ENCODE measurements around the gene ABCB11.
"Not testable (repeated sequence)": the region's sequence is repeated elsewhere in the genome, so short reads cannot be mapped to it uniquely, and the experiment has no call there.

Gene ABCB11

GRCh38 chr2:169031202-169031601 is at the start of gene ABCB11:
TSS of gene ABCB11 (minus strand) at chr2:169031324. CDS start at chr2:169018125, 13,199 bp downstream.
- DNase-seq = no peak

- DNase-seq = no peak
These were observed 49.3 kb upstream of the ABCB11 start for GRCh38 chr2:169080250-169081069.

DNA sequence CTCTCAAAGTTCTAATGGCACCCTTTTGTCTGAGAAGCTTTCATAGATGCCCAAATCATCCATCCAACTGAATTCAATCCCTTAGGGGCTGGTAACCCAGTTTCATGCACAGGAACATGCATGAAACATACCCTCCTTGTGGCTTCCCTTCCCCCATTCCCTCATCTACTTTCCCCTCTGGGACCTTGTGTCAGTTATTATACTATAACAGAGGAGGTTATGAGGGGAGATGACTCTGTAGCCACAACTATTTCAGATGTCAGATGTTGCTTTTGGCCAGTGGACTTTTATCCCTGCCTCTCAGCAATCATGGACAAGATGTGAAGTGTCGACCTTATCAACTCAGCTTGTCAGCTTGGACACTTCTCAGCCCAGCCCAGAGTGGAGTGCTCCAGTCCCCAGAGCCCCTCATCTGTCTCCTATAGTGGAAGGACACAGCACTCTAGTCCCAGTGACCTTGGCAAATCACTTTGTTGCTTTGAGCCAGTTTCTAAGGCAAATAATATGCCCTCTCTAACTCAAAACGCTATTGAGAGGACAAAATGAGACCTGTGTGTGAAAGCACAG is 46.6 kb upstream of the ABCB11 start:
- DNase-seq = no peak

- no peak for DNase-seq
These were observed 43.0 kb upstream of the ABCB11 start for GRCh38 chr2:169073963-169074751.

DNA sequence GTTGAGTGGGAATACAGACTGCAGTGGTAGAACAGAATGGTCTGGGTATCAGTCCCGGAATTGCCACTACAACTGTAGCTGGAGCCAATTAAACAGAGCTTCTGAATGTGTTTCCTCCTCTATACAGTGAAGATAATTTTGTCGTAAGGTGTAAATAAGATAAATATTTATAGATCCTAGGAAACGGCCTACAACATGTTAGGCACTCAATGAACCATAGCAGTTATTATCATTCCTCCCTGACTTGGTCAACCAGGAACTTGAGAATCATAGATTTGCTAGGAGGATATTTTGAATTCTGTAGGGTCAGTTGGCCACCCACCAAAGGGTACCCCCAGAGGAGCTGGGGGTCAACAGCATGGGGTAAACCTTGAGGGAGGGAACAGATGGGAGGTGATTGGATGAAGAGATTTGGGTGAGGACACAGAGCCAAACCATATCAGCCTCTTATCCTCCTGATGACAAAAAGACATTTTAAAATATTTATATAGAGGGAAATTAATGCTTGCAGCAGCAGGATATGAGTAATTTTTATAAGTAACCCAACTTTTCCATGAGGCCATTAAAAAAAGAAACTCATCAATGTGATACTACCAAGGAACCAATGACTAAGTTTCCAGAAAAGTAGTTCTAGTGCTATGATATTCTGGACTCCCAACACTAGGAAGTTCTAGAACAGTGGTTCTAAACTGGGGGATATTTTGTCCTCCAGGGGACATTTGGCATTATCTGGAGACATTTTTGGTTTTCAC is 42.3 kb upstream of the ABCB11 start:
- no peak for DNase-seq

GRCh38 chr2:169072163-169072925 is 41.2 kb upstream of the ABCB11 start:
- no peak for DNase-seq

DNA sequence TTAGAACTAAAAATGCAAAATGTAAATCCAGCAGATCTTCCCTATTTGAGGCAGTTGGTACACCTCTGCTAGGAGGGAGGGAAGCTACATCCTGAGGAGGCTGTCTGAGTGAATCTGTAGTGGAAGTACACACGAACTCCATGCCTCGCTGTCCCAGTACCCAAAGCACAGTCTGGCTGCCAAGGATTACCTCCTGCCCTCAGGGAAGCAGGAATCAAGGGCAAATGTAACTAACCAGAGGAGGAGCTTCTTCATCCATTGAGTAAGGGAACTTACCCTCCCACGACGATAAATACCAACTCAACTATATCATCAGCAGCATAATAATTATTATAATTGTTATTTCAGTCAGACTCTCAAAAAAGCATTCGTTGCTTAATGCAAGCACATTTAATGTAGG is 40.3 kb upstream of the ABCB11 start:
- no peak for DNase-seq

DNA sequence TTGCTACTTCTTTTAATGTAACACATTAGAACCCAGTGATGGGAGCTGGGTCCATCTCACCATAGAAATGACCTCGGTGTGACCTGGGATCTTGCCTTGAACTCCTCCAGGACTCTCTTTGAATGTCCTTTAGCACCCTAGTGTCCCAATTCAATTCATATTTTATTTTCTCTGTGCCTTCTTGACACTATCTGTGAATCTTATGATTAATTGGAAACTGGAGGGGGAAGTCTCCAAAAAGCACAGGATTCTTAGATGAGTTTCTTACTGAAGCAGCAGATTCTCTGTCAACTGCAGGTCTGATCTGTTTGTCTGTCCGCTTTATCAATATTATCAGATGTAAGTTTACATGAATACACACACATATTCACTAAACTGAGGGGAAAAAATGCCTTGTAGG is 38.7 kb upstream of the ABCB11 start:
- no peak for DNase-seq

GRCh38 chr2:169069341-169069740 is 38.2 kb upstream of the ABCB11 start, which contains the start of gene DHRS9:
TSS of gene DHRS9 (plus strand) at chr2:169069563. CDS start at chr2:169081582, 12,019 bp downstream.
- no peak for DNase-seq

DNA sequence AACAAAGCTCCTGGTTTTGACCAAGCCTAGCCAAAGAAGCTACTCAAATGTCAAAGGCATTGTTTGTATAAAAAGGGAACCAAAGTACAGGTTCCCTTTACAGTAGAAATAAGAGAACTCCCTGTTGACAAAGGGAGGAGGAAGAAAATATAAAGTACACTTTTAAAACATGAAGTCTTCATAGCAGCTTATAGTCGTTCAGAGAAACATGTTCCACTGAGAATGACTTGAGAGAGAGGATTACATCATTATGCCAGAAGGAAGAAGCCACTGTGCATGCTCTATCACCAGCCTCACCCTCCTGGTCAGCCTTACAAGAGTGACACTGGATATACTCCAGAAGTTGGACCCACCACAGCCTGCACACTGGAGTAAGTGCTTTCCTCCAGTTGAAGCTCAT is 35.8 kb upstream of the ABCB11 start:
- DNase-seq = no peak

- no peak for DNase-seq
These were observed 34.9 kb upstream of the ABCB11 start for GRCh38 chr2:169065864-169066517.

DNA sequence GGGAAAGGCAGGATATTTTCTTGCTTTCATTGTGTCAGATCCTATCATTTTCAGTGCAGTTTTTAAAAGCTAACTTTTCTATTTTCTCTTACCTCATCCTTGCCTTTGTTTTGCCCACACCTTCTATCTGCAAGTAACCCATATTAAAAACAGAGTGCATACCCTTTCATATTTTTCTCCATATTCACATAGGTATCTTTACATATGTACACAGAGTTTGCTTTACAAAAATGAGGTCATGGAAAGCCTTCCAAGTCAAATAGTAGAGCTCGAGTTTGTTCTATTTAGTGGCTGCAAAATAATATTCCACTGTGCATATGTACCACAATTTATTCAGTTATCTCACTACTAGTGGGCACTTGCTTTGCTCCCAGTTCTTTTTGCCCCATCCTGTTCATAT is 34.3 kb upstream of the ABCB11 start:
- no peak for DNase-seq

- DNase-seq = not testable (repeated sequence)
These were observed 33.1 kb upstream of the ABCB11 start for GRCh38 chr2:169064199-169064598.

DNA sequence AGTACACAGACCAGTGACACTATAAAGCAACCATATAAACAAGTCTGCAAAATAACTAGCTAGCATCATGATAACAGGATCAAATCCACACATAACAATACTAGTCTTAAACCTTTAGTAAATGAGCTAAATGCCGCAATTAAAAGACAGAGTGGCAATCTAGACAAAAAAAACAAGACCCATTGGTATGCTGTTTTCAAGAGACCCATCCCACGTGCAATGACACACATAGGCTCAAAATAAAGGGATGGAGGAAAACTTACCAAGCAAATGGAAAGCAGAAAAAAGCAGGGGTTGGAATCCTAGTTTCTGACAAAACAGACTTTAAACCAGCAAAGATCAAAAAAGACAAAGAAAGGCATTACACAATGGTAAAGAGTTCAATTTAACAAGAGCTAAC is 23.5 kb upstream of the ABCB11 start:
- not testable (repeated sequence) for DNase-seq

GRCh38 chr2:169050476-169051240 is 19.5 kb upstream of the ABCB11 start:
- DNase-seq = no peak

DNA sequence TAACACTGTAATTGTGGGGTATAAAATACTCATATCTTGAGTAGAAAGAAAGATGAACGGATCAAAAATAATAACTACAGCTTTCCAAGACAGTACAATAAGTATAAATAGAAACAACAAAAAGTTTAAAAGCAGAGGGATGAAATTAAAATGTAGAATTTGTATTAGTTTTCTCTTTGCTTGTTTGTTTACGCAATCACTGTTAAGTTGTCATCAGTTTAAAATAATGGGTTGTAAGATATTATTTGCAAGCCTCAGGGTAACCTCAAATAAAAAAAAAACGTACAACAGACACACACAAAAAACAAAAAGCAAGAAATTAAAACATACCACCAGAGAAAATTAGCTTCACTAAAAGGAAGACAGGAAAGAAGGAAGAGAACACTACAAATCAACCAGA is 18.0 kb upstream of the ABCB11 start:
- no peak for DNase-seq

DNA sequence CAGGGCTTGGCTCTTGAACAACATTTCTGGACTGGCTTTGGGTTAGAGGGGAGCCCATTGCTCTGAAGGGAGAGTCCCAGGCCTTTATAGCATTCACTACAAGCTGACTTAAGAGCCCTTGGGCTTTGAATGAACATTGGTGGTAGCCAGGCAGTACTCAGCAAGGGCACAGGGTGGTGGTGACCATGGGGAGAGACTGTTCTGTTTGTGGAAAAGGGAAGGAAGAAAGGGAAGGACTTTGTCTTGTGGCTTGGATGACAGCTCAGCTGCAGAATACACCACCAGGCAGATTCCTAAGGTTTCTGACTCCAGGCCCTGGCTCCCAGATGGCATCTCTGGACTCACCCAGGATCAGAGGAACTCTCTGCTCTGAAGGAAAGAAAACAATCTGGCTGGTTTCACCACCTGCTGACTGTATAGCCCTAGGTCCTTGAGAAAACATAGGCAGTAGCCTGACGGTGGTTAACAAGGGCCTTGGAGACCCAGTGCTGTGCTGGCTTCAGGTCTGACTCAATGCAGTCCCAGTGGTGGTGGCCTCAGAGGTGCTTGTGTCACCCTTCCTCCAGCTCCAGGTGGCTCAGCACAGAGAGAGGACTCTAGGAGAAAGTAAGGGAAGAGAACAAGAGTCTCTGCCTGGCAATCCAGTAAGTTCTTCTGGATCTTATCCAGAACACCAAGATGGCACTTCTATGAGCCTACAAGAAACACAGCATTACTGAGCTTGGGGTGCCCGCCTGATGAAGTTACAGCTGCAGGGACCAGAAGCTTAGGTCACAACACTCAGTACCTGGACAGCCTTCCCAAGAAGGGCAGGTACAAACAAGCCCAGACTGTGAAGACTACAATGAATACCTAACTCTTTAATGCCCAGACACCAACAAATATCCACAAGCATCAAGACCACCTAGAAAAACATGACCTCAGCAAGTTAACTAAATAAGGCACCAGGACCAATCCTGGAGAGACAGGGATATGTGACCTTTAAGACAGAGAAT is 16.4 kb upstream of the ABCB11 start:
- no peak for DNase-seq

GRCh38 chr2:169046440-169047151 is 15.5 kb upstream of the ABCB11 start:
- DNase-seq = no peak

DNA sequence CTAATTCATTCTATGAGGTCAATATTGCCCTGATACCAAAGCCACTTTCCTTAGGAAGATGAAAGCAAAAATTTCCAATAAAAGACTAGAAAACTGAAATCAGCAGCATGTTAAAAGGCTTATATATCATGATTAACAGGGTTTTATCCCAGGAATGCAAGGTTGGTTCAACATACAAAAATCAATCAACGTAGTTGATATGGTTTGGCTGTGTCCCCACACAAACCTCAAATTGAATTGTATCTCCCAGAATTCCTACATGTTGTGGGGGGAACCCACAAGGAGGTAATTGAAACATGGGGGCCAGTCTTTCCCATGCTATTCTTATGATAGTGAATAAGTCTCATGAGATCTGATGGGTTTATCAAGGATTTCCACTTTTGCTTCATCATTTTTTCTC is 11.7 kb upstream of the ABCB11 start:
- DNase-seq = no peak
